Right lung (tissue), 10 donors: Measurements from ENCODE around the gene BNIPL. TPM values are rescaled to one million over a fixed set of nuclear protein-coding genes. Genes with fewer than 3 reads are reported as not detected.

Experiments used
- DNase-seq, 2 donors: peaks; one replicate each; pipeline ENCODE4 v3.0.0-alpha.2; 2013
- long read RNA-seq, 8 donors: transcript quantifications; one replicate each; lab custom pipeline, GENCODE V29; 2026
- polyA plus RNA-seq, 5 donors: library from polyadenylated mRNA; unstranded; fragments of 120-200 nt; gene quantifications; one replicate each; pipeline versions ENCODE4 v1.2.1 to v1.2.3, GENCODE V29; 2013; ENCODE audit warnings: inconsistent platforms in 1 of 5, low replicate concordance in 1 of 5; ENCODE audit not compliant: insufficient read length in 5 of 5, insufficient read depth in 1 of 5

Gene BNIPL
- polyA plus RNA-seq, result 10 to 100 TPM in 1 of 5 donors, 1 to 10 TPM in 4; 5.9 to 11.1 (median 8.6) TPM
- long read RNA-seq, donor 1, partial matches to known transcripts, result 0 of 1 reads
- long read RNA-seq, donor 1, other reads (novel, unspliced or antisense), result 0 of 1 reads
- long read RNA-seq, donor 2, result 0 reads
- long read RNA-seq, donor 3, result 0 reads
- long read RNA-seq, donor 4, partial matches to known transcripts, result 0 of 2 reads
- long read RNA-seq, donor 4, other reads (novel, unspliced or antisense), result 0 of 2 reads
- long read RNA-seq, donor 5, result 0 reads
- long read RNA-seq, donor 6, result 0 reads
- long read RNA-seq, donor 7, result 0 reads
- long read RNA-seq, donor 8, result 0 reads

DNA sequence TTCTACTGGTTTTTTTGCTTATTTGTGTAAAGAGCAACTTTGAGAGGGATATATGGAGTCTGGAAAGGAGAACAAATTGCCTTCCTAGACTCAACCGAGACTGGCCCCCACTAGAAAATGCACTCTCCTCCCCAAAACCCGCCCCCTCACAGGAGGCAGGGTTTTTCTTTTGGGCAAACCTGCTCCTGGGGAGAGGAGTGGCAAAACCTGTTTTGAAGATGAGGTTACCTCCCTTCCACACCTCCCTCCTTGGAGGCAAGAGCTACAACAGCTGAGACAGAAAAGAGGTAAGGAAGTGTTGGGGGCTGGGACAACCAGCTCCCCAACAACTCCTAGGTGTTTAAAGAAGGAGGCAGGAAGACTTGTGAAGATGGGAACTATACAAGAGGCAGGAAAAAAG, at the start of gene BNIPL:
BNIPL (plus strand) TSS at position 231 of the 400 bp plus-strand sequence; CDS start at position 371, 140 bp downstream.
- DNase-seq, result no peak

GRCh38 chr1:150987924-150988323, 48.5 kb upstream of the BNIPL start:
- DNase-seq, result no peak

DNA sequence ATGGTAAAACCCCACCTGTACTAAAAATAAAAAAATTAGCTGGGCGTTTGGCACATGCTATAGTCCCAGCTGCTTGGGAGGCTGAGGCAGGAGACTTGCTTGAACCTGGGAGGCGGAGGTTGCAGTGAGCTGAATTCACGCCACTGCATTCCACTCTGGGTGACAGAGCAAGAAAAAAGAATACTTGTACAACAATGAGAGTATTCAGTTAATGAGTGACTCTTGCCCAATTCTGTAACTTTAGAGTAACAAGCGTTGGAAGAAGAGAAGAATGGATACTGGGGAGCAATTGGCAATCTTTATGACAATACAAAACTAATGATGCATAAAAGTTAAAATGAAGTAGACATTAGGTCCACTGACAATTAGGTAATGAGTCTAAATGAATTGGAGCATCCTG, 43.8 kb upstream of the BNIPL start:
- no peak for DNase-seq

GRCh38 chr1:150994248-150994647, 42.1 kb upstream of the BNIPL start:
- no peak for DNase-seq

DNA sequence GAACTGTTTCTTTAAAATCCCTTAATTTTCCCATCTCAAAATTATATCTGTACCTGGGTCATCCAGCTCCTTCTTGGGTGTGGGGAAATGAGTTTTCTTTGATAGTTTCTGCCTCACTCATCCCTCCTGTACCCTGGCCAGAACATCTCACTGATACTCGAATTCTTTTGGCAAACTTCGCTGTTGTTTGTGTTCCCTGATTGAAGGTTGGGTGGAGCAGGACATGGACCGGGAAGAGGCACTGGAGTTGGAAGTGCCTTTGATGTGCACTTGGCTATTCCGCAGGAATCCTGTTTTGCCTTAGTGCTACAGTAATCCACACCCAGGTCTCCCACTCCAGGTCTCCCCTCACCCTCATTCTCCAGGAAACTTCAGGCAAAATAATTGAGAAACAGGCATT, 40.9 kb upstream of the BNIPL start:
- DNase-seq, result no peak

- DNase-seq, result no peak
Measured at GRCh38 chr1:150995896-150996295, 40.5 kb upstream of the BNIPL start.

- DNase-seq, result no peak
Measured at GRCh38 chr1:150997126-150997872, 39.1 kb upstream of the BNIPL start.

GRCh38 chr1:150997949-150998348, 38.4 kb upstream of the BNIPL start:
- DNase-seq, result no peak

- DNase-seq, result no peak
Measured at GRCh38 chr1:150999051-150999674, 37.2 kb upstream of the BNIPL start.

DNA sequence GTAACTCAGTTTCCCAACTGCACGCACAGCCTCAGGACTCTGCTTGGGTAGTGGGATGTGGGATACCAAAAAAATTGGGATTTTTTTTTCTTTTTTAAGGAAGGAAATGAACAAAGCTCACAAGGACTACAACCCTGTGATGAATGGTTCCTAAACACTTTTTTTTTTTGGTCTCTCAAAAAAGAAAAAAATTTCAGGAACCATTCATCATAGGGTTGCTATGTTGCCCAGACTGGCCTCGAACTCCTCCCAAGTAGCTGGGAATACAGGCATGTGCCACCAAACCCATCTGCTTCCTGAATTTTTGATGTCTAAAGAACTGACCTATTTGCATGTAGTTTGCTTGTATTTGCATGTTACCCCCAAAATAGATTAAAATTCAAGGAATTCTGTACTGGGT, 36.5 kb upstream of the BNIPL start:
- no peak for DNase-seq

GRCh38 chr1:151000408-151000807, 36.0 kb upstream of the BNIPL start:
- DNase-seq, result no peak

DNA sequence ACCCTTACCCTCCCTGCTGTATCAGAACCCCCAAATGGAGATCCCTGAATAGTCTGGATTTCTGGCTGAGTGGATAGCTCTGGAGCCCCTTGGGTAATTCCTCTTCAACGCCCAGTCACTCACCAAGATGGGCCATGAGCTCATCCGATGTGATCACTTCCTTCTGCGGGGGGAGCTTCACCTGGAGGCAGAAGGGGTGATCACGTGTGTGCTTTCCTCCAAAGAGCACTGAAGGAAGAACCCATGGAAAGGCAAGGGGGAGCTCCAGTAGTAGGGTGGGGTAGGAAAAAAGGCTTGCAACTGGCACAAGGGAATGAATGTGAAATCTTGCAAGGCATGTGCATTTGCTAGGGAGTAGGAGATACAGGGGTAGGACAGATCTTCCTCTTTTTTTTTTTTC, 34.8 kb upstream of the BNIPL start:
- DNase-seq, result no peak

- no peak for DNase-seq
Measured at GRCh38 chr1:151002051-151002450, 34.3 kb upstream of the BNIPL start.

DNA sequence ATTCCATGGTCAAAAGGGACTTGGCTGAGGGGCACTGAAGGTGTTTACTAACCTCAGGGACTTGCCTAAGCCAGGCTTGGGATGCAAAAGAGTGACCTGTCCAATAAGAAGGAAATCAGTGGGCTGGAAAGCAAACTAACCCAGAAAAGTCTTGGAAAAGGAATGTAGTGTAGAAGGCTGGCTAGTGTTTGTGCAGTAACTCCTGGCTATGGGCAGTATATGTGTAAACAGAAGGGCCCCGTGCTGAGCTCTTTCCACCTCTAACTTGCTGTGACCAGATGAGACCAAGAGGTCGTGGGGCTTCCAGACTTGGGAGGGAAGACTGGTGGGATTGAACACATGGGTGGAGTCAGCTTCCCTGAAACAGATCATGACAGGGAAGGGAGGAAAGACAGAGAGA, 33.8 kb upstream of the BNIPL start:
- DNase-seq, result no peak

DNA sequence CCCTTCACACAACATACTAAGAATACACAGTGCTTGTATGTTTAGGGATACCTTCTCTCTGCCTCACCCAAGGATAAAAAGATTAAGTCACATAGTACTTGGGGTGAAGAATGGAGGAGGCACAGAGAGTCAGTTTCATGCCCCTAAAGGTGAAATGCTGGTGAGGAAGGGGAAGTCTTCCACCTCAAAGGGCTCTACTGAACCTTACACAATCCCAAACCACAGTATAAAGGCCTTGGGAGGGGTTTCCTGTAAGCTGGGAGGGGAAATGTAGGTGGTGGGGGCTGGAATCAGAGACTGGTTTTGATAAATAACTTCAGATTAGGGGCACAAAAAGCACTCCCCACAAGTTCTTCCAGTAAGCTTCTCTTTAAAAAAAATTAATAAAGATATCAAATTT, 33.2 kb upstream of the BNIPL start:
- DNase-seq, result no peak

GRCh38 chr1:151005729-151006319, 30.6 kb upstream of the BNIPL start:
- no peak for DNase-seq

DNA sequence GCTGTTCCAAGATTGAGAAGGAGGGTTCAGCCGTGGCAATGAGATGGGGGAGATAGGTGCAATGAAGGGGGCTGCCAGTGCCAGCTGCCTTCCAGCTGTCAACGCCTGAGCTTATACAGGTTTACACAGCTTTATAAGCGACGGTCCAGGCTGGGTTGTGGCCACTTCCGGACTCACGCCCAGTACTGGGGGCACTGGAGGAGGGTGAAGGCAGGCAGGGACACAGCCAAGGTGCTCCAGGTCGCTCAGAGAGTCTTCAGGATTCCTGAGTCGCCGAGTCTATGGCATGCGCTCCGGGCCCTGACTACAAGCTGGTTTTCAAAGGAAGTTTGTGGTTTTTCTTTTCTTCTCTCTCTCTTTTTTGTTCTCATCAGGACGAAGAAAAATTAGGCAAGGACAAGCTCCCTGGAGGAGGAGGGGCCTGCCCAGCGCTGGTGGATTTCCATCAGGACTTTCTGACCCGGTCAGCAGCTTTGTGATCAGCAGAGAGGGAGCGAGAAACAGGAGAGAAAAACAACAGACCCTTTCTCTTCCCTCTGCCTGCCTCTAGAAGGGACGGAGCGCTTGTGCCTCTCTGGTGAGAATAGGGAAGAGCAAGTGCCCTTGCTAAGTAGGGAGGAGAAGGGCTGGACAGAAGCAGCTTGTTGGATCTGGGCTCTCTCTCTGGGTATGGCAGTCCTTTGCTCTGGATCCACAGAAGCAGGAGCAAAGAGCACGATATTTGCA, 29.9 kb upstream of the BNIPL start, which contains the start of gene MINDY1:
MINDY1 (minus strand) TSS at position 576 of the 726 bp plus-strand sequence. CDS start 4,285 bp downstream, outside the sequence.
- peak; percentile 76 to 81 for DNase-seq

- DNase-seq, result no peak
Measured at GRCh38 chr1:151007853-151008243, 28.5 kb upstream of the BNIPL start.

GRCh38 chr1:151008244-151009205, 27.9 kb upstream of the BNIPL start, which contains the start of gene PRUNE1:
Gene PRUNE1, plus strand, starts transcription at chr1:151008449. Its CDS starts 184 bp downstream, at chr1:151008633.
- peak; percentile 99 for DNase-seq

GRCh38 chr1:151009206-151009587, 27.2 kb upstream of the BNIPL start:
- no peak for DNase-seq
